Ovary (tissue), 9 donors: ENCODE measurements around the gene LAMA2. TPM values are rescaled to one million over a fixed set of nuclear protein-coding genes. Genes with fewer than 3 reads are reported as not detected.

ENCODE experiments used
- DNase-seq, 5 donors: peaks; one replicate each; pipeline ENCODE4 v3.0.0-alpha.2; 2019 to 2020
- H3K27ac ChIP-seq, 2 donors: fragments of 200-600 bp; one replicate each; pipeline versions ENCODE4 v1.5.1 to v1.8.0; 2019 to 2022
- H3K27me3 ChIP-seq: fragments of 200-600 bp; one replicate; pipeline ENCODE4 v1.8.0; 2022
- H3K36me3 ChIP-seq: fragments of 200-600 bp; sonication (generic); one replicate; pipeline ENCODE4 v1.5.1; 2019
- H3K4me1 ChIP-seq: one replicate; pipeline ENCODE4 v1.8.1; 2013; ENCODE audit warnings: mild to moderate bottlenecking, moderate library complexity; ENCODE audit not compliant: insufficient read depth
- H3K4me3 ChIP-seq: fragments of 200-600 bp; sonication (generic); one replicate; pipeline ENCODE4 v1.5.1; 2017
- H3K9me3 ChIP-seq, 2 donors: fragments of 200-600 bp in 1 of 2; sonication (generic) in 1 of 2; one replicate each; pipeline versions ENCODE4 v1.5.1 to v1.8.1; 2013 to 2019; ENCODE audit warnings: mild to moderate bottlenecking in 1 of 2, moderate library complexity in 1 of 2
- CTCF ChIP-seq, 3 donors: fragments of 450-650 bp in 2 of 3; fragments of 200-600 bp in 1 of 3; IDR thresholded peaks; one replicate each; pipeline versions ENCODE4 v1.5.1 to v1.8.0; 2016 to 2022; ENCODE audit warnings: antibody characterized with exemption in 3 of 3, mild to moderate bottlenecking in 1 of 3
- EP300 ChIP-seq: sonication (generic); formaldehyde crosslinking; IDR thresholded peaks from one replicate; pipeline ENCODE4 v1.6.1; 2017; ENCODE audit warnings: antibody characterized with exemption
- POLR2A ChIP-seq: fragments of 450-650 bp; IDR thresholded peaks from one replicate; pipeline ENCODE4 v1.6.1; 2017; ENCODE audit warnings: antibody characterized with exemption, mild to moderate bottlenecking, moderate library complexity
- WGBS, 3 donors: extraction: QIAGEN DNeasy Blood & Tissue Kit in 1 of 3; methylation state at CpG; one replicate each; pipeline versions ENCODE4 v1.1.5 to v1.1.7; 2013 to 2017; 5-methylcytosine and 5-hydroxymethylcytosine counted together
- intact Hi-C, 4 donors: fragments of 100-400 bp; cut with DNase I; formaldehyde crosslinking; loops; one replicate each; pipeline versions ENCODE4 v1.11.0 to v1.15.1; 2022 to 2023
- polyA plus RNA-seq, 2 donors: library from polyadenylated mRNA; stranded (reverse); fragments of 200-250 nt in 1 of 2; fragments of 350-450 nt in 1 of 2; fragmentation: Illumina TruSeq in 1 of 2; extraction: RNeasy Lipid Tissue Mini Kit (QIAGEN cat#74804) in 1 of 2; gene quantifications; one replicate each; pipeline ENCODE4 v1.2.3, GENCODE V29; 2013 to 2014
- total RNA-seq, 7 donors: library from RNA; depleted of rRNA in 2 of 7; stranded (reverse); fragments of >200 nt in 2 of 7; fragmentation: NEBNext Ultra II Directional in 3 of 7; extraction: Animal tissue kit (Norgen Biotek cat#: 25700) in 3 of 7; gene quantifications; one replicate each; pipeline versions ENCODE4 v1.1.0 to v1.2.4, GENCODE V29; 2016 to 2023
- donor health status: DM: no; HTN: no; CAD: no; lungs with moderate emphysema.
- donor health status: DM: no; HTN: no; CAD: no.
- donor health status: Bipolar disorder and iron deficiency.
- donor health status: DM: yes; HTN: yes; CAD: no.
- donor health status: DM: no; HTN: no; CAD: no.
- donor health status: DM: yes; HTN: yes; CAD: no.

The LAMA2 gene
- total and polyA plus RNA-seq, 9 donors, result 42.5 to 226 (median 121) TPM

GRCh38 chr6:129252377-129253071 is 369.6 kb downstream of the LAMA2 start:
- H3K36me3 ChIP-seq, result no peaks in the 10 kb centered on the region
- H3K4me1 ChIP-seq, result no peaks in the 10 kb centered on the region
- no peaks in the 10 kb centered on the region for H3K27me3 ChIP-seq
- no peaks in the 10 kb centered on the region for H3K9me3 ChIP-seq
- intact Hi-C loops, result loop anchor here in 1 of 4 donors (5.0 kb wide), 1 partner anchor 525 kb away; no protein-coding TSS in a partner anchor
- H3K4me3 ChIP-seq, result no peak overlapping the region
- no peak for TF ChIP-seq POLR2A
- no peak for TF ChIP-seq CTCF (IDR thresholded peaks at IDR 0.05)
- no peak for TF ChIP-seq EP300
- no peak overlapping the region for H3K27ac ChIP-seq
- WGBS, 3 donors, result 60 to 65% (median 62%) methylated on average over 6 of the region's 6 CpGs
- no peak for DNase-seq

GRCh38 chr6:129253242-129253641 is 370.3 kb downstream of the LAMA2 start:
- no peak overlapping the region for H3K27ac ChIP-seq
- 70 to 79% (median 78%) methylated on average over 1 of the region's 1 CpG for WGBS, 3 donors
- H3K9me3 ChIP-seq, result no peaks in the 10 kb centered on the region
- H3K36me3 ChIP-seq, result no peaks in the 10 kb centered on the region
- TF ChIP-seq EP300 (no peak), POLR2A (no peak), CTCF (IDR thresholded peaks at IDR 0.05) (no peak)
- no peak overlapping the region for H3K4me3 ChIP-seq
- no peaks in the 10 kb centered on the region for H3K4me1 ChIP-seq
- intact Hi-C loops, result loop anchor here in 1 of 4 donors (5.0 kb wide), 1 partner anchor 526 kb away; no protein-coding TSS in a partner anchor
- H3K27me3 ChIP-seq, result no peaks in the 10 kb centered on the region
- DNase-seq, result no peak

- WGBS, 3 donors, result 82 to 90% (median 89%) methylated on average over 6 of the region's 6 CpGs
- intact Hi-C loops, result loop anchor here in 1 of 4 donors (5.0 kb wide), 1 partner anchor 526 kb away; no protein-coding TSS in a partner anchor
- no peak overlapping the region for H3K27ac ChIP-seq
- H3K36me3 ChIP-seq, result no peaks in the 10 kb centered on the region
- H3K4me3 ChIP-seq, result no peak overlapping the region
- no peaks in the 10 kb centered on the region for H3K27me3 ChIP-seq
- TF ChIP-seq EP300, result no peak
- TF ChIP-seq CTCF (IDR thresholded peaks at IDR 0.05), result no peak
- TF ChIP-seq POLR2A, result no peak
- no peaks in the 10 kb centered on the region for H3K9me3 ChIP-seq
- H3K4me1 ChIP-seq, result no peaks in the 10 kb centered on the region
- DNase-seq, result no peak
These were observed 370.8 kb downstream of the LAMA2 start for GRCh38 chr6:129253727-129254126.

- no peak overlapping the region for H3K27ac ChIP-seq
- no peak for DNase-seq
- H3K4me1 ChIP-seq, result no peaks in the 10 kb centered on the region
- TF ChIP-seq POLR2A, result no peak
- intact Hi-C loops, result no loop called here
- no peaks in the 10 kb centered on the region for H3K27me3 ChIP-seq
- H3K9me3 ChIP-seq, result no peaks in the 10 kb centered on the region
- H3K36me3 ChIP-seq, result no peaks in the 10 kb centered on the region
- H3K4me3 ChIP-seq, result no peak overlapping the region
These were observed 374.3 kb downstream of the LAMA2 start for GRCh38 chr6:129257196-129257595.

GRCh38 chr6:129262661-129263060 is 379.7 kb downstream of the LAMA2 start:
- no peaks in the 10 kb centered on the region for H3K4me1 ChIP-seq
- no peaks in the 10 kb centered on the region for H3K36me3 ChIP-seq
- TF ChIP-seq CTCF (IDR thresholded peaks at IDR 0.05), result no peak
- TF ChIP-seq POLR2A, result no peak
- no peak for TF ChIP-seq EP300
- H3K27me3 ChIP-seq, result no peaks in the 10 kb centered on the region
- DNase-seq, result no peak
- intact Hi-C loops, result no loop called here
- 11 to 22% (median 21%) methylated on average over 1 of the region's 1 CpG for WGBS, 3 donors
- no peak overlapping the region for H3K4me3 ChIP-seq
- H3K9me3 ChIP-seq, result no peaks in the 10 kb centered on the region
- H3K27ac ChIP-seq, result no peak overlapping the region
